ENCODE results near the gene PPP1R9B. TPM values are rescaled to one million over a fixed set of nuclear protein-coding genes. Genes with fewer than 3 reads are reported as not detected.

PPP1R9B gene
- total RNA-seq, 1 experiment from 2014 or later = 61.3 TPM

DNA sequence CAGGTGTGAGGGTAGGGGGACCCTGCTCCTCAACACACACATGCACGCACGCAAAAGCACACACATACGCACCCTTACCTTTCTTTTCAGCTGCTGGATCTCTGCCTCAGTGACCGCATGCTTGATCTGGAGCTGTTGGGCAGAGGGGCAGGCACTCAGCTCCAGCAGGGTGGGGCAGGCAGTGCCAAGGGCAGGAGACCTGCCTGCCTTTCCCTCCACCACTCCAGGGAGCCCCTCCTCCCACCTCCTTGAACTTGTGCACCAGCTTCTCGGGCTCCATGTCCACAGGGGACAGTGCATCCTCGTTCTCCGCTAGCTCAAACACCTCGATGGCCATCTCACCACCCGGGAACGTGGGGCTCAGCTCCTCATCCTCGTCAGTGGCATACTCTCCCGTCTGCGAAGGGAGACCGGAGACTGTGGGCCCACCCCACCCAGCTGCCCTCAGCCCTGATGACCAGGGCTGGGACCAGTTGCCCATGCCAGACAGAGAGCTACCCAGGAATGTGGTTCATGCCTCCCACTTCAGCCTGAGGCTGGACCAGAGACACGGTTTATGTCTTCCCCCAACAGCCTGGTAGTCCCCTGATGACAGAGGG, 11.2 kb downstream of the PPP1R9B start:
- no TSS peak for BruUV-seq (replicated peaks)
- H3K36me3 ChIP-seq (ENCODE audit: insufficient read depth, low read length, poor library complexity, severe bottlenecking) = peaks cover 92% of the 10 kb centered on the region
- H3K27ac ChIP-seq (ENCODE audit: low read depth, low read length, poor library complexity, severe bottlenecking) = no peak overlapping the region
- CTCF ChIA-PET = interaction anchor here (0.5 to 2.5 kb wide), 4 partner anchors 9 to 22 kb away, joined by 3 to 7 read pairs (median 4); partner anchors contain the start of gene SAMD14
- intact Hi-C loops (cut with micrococcal nuclease; ENCODE audit: unreplicated experiment) = no loop called here
- no peak for DNase-seq (ENCODE audit: low spot score)
- POLR2A ChIA-PET (ENCODE audit: low non-redundant PET) = no interaction called here
- no peaks in the 10 kb centered on the region for H3K9me3 ChIP-seq (ENCODE audit: low read depth, low read length, poor library complexity, severe bottlenecking)
- TF ChIP-seq, protein P1, sequence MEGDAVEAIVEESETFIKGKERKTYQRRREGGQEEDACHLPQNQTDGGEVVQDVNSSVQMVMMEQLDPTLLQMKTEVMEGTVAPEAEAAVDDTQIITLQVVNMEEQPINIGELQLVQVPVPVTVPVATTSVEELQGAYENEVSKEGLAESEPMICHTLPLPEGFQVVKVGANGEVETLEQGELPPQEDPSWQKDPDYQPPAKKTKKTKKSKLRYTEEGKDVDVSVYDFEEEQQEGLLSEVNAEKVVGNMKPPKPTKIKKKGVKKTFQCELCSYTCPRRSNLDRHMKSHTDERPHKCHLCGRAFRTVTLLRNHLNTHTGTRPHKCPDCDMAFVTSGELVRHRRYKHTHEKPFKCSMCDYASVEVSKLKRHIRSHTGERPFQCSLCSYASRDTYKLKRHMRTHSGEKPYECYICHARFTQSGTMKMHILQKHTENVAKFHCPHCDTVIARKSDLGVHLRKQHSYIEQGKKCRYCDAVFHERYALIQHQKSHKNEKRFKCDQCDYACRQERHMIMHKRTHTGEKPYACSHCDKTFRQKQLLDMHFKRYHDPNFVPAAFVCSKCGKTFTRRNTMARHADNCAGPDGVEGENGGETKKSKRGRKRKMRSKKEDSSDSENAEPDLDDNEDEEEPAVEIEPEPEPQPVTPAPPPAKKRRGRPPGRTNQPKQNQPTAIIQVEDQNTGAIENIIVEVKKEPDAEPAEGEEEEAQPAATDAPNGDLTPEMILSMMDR (conservative IDR thresholded peaks at IDR 0.05; ENCODE audit: low read depth, low read length) = no peak
- TF ChIP-seq EZH2 (IDR thresholded peaks at IDR 0.05; ENCODE audit: borderline replicate concordance, low read depth, low read length, poor library complexity, severe bottlenecking) = no peak
- H3K4me3 ChIP-seq (ENCODE audit: low read depth, low read length, poor library complexity, severe bottlenecking) = no peak overlapping the region
- H3K4me1 ChIP-seq (ENCODE audit: insufficient read depth, low read length, poor library complexity, severe bottlenecking) = peaks cover 2% of the 10 kb centered on the region
- no peaks in the 10 kb centered on the region for H3K27me3 ChIP-seq (replicated peaks; ENCODE audit: insufficient read depth, low read depth, low read length, poor library complexity)

DNA sequence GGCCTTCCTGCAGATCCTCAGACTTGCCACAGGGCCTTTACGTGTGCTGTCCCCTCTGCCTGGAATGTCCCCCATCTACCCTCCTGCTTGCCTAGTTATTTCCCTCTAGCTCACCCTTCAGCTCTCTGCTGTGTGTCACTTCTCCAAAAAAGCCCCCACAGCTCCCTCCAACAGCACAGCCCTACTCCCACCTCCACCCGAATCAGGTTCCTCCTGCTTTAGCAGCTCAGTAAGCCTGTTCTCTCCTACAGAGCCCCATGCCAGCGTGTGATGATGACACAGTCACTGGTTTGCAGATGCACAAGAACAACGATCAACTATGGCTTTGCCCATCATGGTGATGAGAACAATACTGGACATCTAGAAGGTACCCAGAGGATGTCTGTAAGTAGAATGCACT, 13.4 kb downstream of the PPP1R9B start:
- intact Hi-C loops (cut with micrococcal nuclease; ENCODE audit: unreplicated experiment) = no loop called here
- DNase-seq (ENCODE audit: low spot score) = no peak
- BruUV-seq (replicated peaks) = no TSS peak
- H3K36me3 ChIP-seq (ENCODE audit: insufficient read depth, low read length, poor library complexity, severe bottlenecking) = peaks cover 69% of the 10 kb centered on the region
- peaks cover 9% of the 10 kb centered on the region for H3K4me1 ChIP-seq (ENCODE audit: insufficient read depth, low read length, poor library complexity, severe bottlenecking)
- TF ChIP-seq EZH2 (IDR thresholded peaks at IDR 0.05; ENCODE audit: borderline replicate concordance, low read depth, low read length, poor library complexity, severe bottlenecking) = no peak
- TF ChIP-seq, protein P1 (conservative IDR thresholded peaks at IDR 0.05; ENCODE audit: low read depth, low read length) = no peak
- H3K27me3 ChIP-seq (replicated peaks; ENCODE audit: insufficient read depth, low read depth, low read length, poor library complexity) = no peaks in the 10 kb centered on the region
- no peaks in the 10 kb centered on the region for H3K9me3 ChIP-seq (ENCODE audit: low read depth, low read length, poor library complexity, severe bottlenecking)
- POLR2A ChIA-PET (ENCODE audit: low non-redundant PET) = interaction anchor here (0.8 kb wide), 1 partner anchor 25 kb away, joined by 3 read pairs; no protein-coding TSS in a partner anchor
- H3K27ac ChIP-seq (ENCODE audit: low read depth, low read length, poor library complexity, severe bottlenecking) = no peak overlapping the region
- CTCF ChIA-PET = no interaction called here
- no peak overlapping the region for H3K4me3 ChIP-seq (ENCODE audit: low read depth, low read length, poor library complexity, severe bottlenecking)

DNA sequence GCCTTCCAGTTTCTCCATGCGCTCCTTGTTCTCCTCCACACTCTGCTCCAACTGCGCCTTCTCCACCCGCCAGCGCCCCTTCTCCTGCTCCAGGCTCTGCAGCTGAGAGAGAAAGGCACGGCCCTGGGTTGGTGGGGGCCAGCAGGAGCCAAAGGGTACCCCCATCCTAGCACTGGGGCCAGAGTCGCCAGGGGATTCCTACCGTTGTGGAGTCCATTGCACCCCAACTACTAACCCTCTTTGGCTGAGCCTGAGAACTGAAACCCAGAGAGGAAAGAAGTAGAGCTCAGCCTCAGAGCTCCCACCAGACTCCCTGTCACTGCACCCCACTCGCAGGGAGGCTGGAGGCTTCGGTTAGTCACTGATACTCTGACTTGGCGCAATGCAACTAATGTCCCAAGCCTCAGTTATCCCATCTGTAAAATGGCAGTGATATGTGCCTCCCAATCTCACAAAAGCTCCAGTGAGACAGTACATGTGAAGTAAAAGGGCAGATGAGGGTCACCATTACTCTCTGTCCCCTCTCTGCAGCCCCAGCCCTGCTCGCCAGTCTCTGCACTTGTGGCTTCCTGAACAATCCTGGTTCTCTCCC, 14.3 kb downstream of the PPP1R9B start:
- intact Hi-C loops (cut with micrococcal nuclease; ENCODE audit: unreplicated experiment) = no loop called here
- TF ChIP-seq, protein P1 (conservative IDR thresholded peaks at IDR 0.05; ENCODE audit: low read depth, low read length) = no peak
- TF ChIP-seq EZH2 (IDR thresholded peaks at IDR 0.05; ENCODE audit: borderline replicate concordance, low read depth, low read length, poor library complexity, severe bottlenecking) = no peak
- Histone ChIP-seq H3K36me3 (ENCODE audit: insufficient read depth, low read length, poor library complexity, severe bottlenecking) (peaks cover 61% of the 10 kb centered on the region), H3K27ac (ENCODE audit: low read depth, low read length, poor library complexity, severe bottlenecking) (no peak overlapping the region), H3K27me3 (replicated peaks; ENCODE audit: insufficient read depth, low read depth, low read length, poor library complexity) (no peaks in the 10 kb centered on the region), H3K4me1 (ENCODE audit: insufficient read depth, low read length, poor library complexity, severe bottlenecking) (peaks cover 9% of the 10 kb centered on the region), H3K9me3 (ENCODE audit: low read depth, low read length, poor library complexity, severe bottlenecking) (no peaks in the 10 kb centered on the region), H3K4me3 (ENCODE audit: low read depth, low read length, poor library complexity, severe bottlenecking) (no peak overlapping the region)
- no TSS peak for BruUV-seq (replicated peaks)
- DNase-seq (ENCODE audit: low spot score) = no peak
- POLR2A ChIA-PET (ENCODE audit: low non-redundant PET) = no interaction called here
- CTCF ChIA-PET = no interaction called here
